Kidney glomerular epithelial cell (primary cell): ENCODE data around the gene ASTL.

Experiments
- DNase-seq: peaks from one replicate; lab custom pipeline; 2025; lab: John Stamatoyannopoulos, UW

The ASTL gene

DNA sequence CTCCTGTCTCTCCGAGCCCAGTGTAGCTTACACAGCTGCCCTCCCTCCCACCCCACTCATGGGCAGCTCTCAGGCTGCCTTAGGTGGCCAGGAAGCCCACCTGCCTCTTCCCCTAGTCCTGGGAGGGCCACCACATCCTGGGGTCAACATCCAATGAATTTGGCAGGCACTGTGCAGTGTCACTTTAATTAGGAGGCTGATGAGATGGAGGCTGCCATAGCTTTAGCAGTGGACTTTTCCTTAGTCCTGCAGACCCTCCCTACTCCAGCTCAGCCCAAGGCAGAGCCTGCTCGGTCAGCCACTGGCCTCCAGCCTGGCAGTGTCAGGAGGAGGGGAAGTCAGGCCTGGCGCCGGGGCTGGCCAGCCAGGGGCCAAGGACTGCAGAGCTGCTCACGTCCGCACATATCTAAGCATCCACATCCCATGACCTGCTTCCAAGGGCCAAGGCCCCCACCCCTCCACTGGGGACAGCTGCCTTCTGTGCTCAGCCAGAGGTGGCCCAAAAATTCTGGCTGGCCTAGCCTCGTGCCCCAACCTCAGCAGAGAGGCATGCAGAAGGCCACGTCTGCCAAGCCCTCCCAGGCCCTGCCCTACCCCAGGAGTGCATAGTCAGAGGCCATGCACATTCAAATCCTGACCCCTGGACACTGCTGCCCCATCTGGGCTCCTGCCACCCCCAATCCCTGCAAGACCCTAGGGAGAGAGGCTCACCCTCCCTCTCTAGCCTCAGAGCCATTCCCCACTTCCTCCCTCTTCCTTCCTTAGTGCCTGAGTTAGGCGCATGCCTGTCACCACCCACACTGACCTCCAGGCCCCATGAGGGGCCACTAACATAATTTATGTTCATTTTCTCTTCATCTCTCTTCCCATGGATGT, 55.0 kb downstream of the ASTL start:
- DNase-seq: no peak

- no peak for DNase-seq
Observed at GRCh38 chr2:96082211-96083063, 55.9 kb downstream of the ASTL start.

GRCh38 chr2:96081042-96081441, 57.3 kb downstream of the ASTL start:
- no peak for DNase-seq

DNA sequence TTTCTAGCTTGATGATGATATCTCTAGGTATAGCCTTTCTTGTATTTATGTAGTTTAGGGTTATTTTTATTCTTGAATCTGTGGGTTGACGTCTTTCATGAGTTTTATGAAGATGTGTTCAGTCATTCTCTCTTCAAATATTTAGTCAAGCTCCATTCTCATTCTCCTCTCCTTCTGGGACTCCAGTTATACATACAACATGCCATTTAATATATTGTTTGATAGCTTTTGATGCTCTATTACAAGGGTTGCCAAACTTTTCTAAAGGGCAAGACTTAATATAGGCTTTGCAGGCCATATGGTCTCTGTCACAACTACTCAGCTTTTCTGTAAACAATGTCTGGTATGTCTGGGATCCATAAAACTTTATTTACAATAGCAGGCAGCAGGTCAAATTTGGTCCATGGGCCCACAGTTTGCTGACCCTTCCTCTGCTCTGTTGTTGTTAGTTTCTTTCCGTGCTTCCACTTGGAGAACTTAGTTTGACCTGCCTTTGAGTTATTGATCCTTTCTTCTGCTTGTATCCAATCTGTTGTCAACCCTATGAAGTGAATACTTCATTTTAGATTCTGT, 63.0 kb downstream of the ASTL start:
- DNase-seq: no peak

DNA sequence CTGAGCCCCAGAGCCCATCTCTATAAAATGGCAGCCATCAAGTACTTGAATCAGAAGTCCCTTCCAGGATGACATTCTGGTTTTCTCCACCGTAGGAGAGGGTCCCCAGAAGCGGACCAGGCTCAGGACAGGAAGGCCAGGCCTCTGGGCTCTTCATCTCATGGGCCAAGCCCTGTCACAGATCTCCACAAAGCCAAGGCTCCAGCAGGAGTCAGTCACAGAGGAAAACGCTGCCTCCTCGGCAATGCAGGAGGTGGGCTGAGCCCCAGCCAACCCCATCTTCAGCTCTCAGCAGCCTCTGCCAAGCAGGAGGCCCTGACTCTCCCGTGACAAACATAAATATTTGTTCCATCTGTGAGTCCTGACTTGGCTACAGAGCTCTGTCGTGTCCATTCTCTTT, 64.1 kb downstream of the ASTL start:
- no peak for DNase-seq

DNA sequence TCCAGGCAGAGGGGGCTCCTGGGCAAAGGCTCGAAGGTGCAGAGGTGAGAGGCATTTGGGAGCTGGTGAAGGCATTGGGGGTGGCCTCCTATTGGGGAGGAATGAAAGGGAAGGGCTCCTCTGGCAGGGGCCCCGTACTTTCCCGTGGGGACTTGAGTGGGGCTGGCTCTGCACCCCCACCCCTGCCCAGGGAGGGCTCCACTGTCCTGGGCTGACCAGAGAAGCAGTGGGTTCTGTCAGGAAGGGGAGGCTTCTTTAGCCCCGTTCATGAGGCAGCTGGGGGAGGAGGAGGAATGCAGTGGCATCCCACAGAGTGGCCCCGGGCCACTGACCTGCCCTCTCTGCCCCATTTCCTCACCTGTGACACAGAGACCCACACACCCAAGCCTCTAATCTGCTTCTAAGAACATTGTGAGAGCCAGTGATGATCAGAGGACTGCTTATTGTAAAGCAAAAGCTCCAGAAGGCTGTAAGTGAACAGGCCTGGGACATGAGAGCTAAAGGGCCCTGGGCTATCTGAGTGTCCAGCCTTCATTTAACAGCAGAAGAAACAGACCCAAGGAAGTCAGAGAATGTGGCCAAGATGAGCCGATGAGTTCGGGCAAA, 65.0 kb downstream of the ASTL start:
- DNase-seq: no peak
